ENCODE data around the gene P4HA1. TPM values are rescaled to one million over a fixed set of nuclear protein-coding genes. Genes with fewer than 3 reads are reported as not detected.

The P4HA1 gene
- polyA plus RNA-seq, 1 donor from 2014 or later: 24.2 TPM

Small RNA genes lying within 50 kb of the gene (small RNA-seq; reads per million reads assigned to genes)
- gene RF00019: 0 to 1.2 (median 0) reads per million in 3 experiments
- gene SNORA11F: 18.9 to 65.2 (median 59.2) reads per million in 3 experiments

Other genes with a start within 250 kb of the P4HA1 start
- gene OIT3, start 203.1 kb downstream of the P4HA1 start, polyA plus RNA-seq: not detected in 2 replicates
- gene PLA2G12B, start 142.1 kb downstream of the P4HA1 start, polyA plus RNA-seq: not detected in 2 replicates
- gene NUDT13, start 13.6 kb upstream of the P4HA1 start, polyA plus RNA-seq: 1.8 and 3.2 TPM in 2 replicates
- gene ECD, start 71.1 kb upstream of the P4HA1 start, polyA plus RNA-seq: 30.0 and 33.2 TPM in 2 replicates
- 44.4 and 53.5 TPM in 2 replicates for gene FAM149B1, start 71.3 kb upstream of the P4HA1 start, polyA plus RNA-seq
- gene DNAJC9, start 150.4 kb upstream of the P4HA1 start, polyA plus RNA-seq: 79.5 and 88.0 TPM in 2 replicates
- gene MRPS16, start 155.8 kb upstream of the P4HA1 start, polyA plus RNA-seq: 74.6 and 80.6 TPM in 2 replicates